Endothelial cell of umbilical vein (primary cell): Measurements from ENCODE around the gene CTDSP1.

Experiments used
- CTCF ChIP-seq, 2 donors: IDR thresholded peaks; 1 replicate in 1 of 2; 2 replicates in 1 of 2; pipeline ENCODE4 v1.5.1; 2011; ENCODE audit warnings: low read length in 2 of 2, mild to moderate bottlenecking in 2 of 2, moderate library complexity in 2 of 2, control low read depth in 1 of 2, inconsistent platforms in 1 of 2, low read depth in 1 of 2; ENCODE audit not compliant: insufficient read depth in 1 of 2; ENCODE audit errors: extremely low read depth in 1 of 2
- EZH2 ChIP-seq: IDR thresholded peaks from 2 replicates; pipeline ENCODE4 v1.6.1; 2012; ENCODE audit warnings: borderline replicate concordance, low read depth, mild to moderate bottlenecking, moderate library complexity, low read length, inconsistent platforms; ENCODE audit not compliant: severe bottlenecking
- GATA2 ChIP-seq: IDR thresholded peaks from 2 replicates; pipeline ENCODE4 v1.7.0; 2011; ENCODE audit warnings: low read depth, mild to moderate bottlenecking, moderate library complexity, mixed read lengths, low read length; ENCODE audit not compliant: insufficient read length, insufficient read depth
- JUN ChIP-seq: IDR thresholded peaks from 2 replicates; pipeline ENCODE4 v1.6.1; 2011; ENCODE audit warnings: borderline replicate concordance, low read depth; ENCODE audit not compliant: insufficient read length, insufficient read depth
- MAX ChIP-seq: IDR thresholded peaks from 2 replicates; pipeline ENCODE4 v1.6.1; 2011; ENCODE audit not compliant: insufficient read depth, insufficient read length
- MYC ChIP-seq: IDR thresholded peaks from one replicate; pipeline ENCODE4 v1.6.1; 2011; ENCODE audit warnings: mild to moderate bottlenecking, low read depth, low read length
- POLR2A ChIP-seq: IDR thresholded peaks from 2 replicates; pipeline ENCODE4 v1.6.1; 2012; ENCODE audit warnings: low read depth, mild to moderate bottlenecking, control low read depth, low read length
- POLR2AphosphoS5 ChIP-seq: IDR thresholded peaks from 2 replicates; pipeline ENCODE4 v1.6.1; 2012; ENCODE audit warnings: low read depth, mild to moderate bottlenecking, control low read depth, low read length, moderate library complexity; ENCODE audit not compliant: insufficient read depth

GRCh38 chr2:218429911-218430692 lies 30.4 kb downstream of the CTDSP1 start:
- TF ChIP-seq CTCF (IDR thresholded peaks at IDR 0.05; ENCODE audit: extremely low read depth in 1 of 2, insufficient read depth in 1 of 2, low read depth in 1 of 2, low read length in 2 of 2) (no peak), POLR2A (no peak), POLR2AphosphoS5 (no peak), MAX (no peak), JUN (no peak), GATA2 (no peak), MYC (no peak), EZH2 (no peak)
